ENCODE measurements around the gene MROH2A.
A peak's percentile ranks its signal among the peaks of the same experiment; 100 is the strongest.

Gene MROH2A

DNA sequence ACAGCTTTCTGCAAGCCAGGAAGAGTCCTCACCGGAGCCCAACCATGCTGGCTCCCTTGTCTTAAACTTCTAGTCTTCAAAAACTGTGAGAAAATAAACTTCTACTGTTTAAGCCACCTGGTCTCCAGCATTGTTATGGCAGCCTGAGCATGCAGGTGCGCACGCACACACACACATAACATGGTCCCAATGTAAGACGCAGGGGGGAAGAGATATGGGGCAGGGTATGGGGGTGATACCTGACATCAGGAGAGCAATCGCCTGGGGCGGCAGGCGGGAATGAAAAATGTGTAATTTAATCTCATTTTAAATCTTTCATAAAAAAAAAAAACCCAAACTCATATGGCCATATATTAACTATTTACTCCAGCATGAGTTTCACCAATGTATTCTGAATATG, 58.2 kb downstream of the MROH2A start:
- no peak for DNase-seq

DNA sequence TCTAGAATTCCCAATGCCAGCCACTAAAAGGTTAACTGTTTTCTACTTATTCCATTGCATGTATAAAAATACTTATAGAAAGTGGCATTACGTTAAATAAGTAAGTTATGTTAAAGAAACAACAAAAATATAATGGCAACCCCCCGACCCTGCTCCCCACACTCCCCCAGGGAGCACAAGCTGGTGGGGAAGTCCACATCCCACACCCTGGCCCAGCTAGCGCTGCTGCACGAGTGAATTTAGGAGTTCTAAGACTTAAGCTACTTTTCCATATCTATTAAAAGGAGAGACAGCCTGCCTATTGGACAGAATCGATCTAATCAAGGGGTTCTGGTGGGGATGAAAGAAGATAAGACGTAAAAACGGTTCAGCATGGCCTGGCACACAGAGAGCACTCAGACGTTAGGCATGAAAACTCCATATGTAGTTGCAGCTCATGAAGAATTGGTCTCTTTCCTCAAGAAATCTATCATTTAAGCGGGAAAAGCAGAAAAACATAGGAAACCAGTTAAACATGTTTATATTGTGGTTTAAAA, 59.6 kb downstream of the MROH2A start:
- no peak for DNase-seq

DNA sequence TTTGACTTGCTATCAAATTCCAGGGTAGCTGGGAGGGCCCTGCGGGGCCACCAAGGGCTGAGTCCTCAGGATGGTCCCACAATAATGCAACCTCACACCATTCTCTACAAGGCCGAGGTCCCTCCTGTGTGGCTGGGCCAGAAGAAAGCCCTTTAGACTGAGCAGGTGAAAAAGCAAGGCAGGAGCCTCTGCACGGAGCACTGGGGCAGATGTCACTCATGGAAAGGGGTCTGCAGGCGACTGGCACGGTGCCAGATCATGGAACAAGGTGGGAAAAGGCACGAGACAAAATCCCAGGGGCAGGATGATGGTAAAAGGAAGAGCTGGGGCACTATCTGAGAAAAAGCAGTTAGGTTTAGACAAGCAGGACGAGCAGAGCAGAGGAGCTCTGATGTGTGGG, 60.1 kb downstream of the MROH2A start:
- no peak for DNase-seq

DNA sequence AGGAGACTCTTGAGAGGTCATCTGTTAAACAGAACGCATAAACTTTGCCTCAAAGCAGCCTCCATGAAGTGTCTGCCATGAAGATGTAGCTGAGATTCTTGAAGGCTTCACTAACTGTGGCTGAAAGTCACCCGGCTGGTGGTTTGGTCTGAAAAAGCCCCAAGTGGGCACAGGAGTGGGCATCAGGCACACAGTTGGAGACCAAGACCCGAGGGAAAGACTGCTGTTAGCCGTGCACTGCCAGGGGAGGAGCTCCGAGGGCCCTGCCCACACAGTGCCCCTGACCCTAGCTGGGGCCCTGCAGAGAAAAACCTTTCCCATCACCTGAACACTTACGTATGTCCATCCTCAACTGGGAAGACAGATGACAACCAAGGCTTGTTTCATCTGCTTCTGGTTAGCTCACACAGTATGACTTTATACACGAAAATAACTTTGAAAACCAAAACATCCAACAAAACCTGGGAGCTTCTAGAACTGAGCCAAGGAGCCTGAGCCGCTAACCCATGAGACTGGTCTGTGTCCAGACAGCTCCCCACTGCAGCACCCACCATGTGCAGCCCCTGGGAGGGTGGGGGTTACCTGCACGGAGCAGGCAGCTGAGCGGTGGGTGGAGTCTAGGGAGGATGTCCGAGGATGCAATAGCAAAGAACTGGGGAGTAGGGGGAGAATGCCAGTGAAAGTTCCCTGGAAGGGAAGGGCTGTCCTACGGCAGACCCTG, 60.8 kb downstream of the MROH2A start:
- no peak for DNase-seq

DNA sequence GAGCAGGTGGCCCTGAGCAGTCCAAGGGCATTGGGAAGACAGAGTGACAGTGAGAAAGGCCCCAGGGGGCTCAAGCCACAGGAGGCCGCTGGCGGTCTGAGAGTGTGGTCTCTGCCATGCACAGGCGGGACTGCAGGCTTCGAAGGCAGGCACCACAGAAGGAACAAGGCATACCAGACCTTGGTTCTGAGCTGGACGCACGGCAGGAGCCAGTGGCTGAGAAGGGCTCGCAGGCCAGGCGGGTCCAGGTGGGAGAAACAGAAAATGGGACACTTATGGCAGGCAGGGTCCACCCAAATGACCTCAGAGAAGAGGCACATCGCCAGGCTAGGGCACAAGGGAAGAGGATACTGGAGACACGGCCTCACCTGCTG, 61.3 kb downstream of the MROH2A start:
- no peak for DNase-seq

DNA sequence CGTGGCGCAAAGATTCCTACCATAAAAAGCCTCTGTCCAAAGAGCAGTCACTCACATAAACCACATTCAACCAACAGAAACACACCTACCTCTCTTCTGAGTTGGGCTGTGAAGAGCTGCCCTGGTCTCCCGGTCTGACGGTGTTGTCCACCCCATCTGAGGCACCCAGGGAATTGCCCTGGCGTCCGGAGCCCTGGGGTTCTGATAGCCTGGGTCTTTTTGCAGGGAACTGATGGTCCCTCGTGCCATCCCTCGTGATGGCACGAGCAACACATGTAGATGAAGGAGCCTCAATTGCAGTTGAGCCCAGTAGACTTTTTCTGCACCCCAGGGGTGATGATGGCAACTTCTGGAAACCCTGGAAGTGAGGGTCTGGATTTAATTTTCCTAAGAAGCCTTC, 62.4 kb downstream of the MROH2A start:
- DNase-seq, result no peak

DNA sequence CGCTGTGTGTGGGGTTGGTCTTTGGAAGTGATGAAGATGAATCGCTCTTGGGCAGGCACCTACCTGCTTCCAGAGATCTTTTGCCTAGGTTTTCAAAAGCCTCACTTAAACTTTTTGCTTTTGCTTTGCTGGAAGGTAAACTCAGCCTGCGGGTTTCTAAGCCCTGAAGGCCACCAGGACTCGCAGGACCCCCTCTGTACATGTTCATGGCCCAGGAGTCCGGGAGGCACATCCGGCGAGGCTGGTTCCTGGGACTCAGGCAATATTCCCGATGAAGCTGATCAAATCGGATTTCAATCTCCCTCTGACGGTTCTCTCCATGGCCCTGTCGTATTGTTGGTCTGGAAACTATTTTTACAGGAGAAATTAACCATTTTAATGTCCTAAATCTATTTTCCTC, 63.1 kb downstream of the MROH2A start:
- DNase-seq, result no peak

DNA sequence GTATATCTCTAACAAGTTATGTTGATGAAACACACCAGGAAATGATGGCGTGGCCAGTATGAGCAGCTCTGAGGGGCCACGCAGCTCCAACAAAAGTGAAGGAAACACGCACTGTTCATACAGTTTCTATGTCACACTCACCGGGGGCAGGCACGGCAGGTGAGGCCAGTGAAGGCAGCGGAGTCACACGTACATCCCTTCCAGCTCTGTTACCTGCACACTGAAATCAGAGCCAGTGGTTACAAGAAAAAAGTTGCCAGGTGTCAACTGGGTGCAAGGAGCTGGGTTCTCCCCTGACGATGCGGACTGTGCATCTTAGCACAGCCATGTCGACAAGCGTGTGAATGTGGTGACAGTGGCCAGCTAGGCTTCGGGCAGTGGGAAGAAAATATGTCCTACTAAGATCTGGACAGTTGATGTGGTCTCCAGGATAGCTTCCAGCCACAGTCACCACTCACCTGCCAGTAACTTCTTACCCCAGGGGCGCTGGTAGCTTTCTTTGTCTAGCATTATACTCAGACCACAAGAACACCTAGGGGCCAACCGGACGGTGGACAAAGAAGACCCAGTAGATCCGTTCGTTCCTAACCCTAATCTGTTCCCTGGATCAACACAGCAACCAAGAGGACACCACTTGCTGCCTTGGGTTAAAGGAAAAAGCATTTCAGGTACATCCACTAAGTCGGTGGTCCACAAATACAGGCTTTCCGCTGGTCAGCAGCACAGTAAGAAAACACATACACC, 66.1 kb downstream of the MROH2A start:
- no peak for DNase-seq

DNA sequence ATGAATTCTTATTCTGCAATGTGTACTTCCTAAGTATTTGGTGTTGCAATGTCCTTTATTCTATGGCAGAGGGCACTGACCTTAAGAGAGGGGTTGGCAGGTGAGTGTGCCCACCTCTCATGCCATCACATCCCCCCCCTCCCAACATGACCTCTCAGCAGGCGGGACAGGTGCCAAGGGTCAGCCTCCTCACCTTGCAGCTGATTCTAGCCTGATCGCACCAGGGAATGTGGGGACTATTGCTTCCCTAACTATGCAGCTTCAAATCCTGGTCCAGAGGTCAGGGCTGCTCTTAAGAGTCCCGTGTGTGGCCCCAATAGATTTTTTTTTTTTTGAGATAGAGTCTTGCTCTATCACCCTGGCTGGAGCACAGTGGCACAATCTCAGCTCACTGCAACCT, 66.7 kb downstream of the MROH2A start:
- DNase-seq, result no peak

DNA sequence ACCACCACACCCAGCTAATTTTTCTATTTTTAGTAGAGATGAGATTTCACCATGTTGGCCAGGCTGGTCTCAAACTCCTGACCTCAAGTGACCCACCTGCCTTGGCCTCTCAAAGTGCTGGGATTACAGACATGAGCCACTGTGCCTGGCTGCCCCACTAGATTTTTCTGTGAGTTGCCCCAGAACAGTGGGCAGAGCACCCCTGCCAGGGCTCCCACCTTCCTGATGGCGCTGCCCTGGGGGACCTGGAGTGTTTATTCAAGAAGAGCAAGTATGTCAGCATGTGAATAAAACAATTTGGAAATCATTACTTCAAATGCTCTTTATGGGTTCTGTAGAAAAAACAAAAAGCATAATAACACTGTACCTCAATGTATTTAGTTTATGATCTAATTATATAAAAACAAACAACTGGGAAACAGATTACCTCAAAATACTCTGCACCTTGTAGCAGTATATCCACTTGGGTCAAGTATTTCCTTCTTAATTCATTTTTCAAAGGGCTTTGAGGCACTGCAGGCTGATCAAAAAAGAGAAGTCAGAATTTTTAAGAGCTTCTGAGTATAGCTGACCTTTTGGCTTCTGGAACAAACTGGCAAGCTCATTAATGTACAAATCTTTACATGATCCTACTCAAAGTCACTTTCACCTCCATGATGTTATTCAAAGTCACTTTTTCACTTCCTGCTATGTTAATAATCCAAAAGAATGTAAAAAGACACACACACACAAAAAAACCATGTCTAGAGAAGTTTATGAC, 67.4 kb downstream of the MROH2A start:
- DNase-seq, result no peak

DNA sequence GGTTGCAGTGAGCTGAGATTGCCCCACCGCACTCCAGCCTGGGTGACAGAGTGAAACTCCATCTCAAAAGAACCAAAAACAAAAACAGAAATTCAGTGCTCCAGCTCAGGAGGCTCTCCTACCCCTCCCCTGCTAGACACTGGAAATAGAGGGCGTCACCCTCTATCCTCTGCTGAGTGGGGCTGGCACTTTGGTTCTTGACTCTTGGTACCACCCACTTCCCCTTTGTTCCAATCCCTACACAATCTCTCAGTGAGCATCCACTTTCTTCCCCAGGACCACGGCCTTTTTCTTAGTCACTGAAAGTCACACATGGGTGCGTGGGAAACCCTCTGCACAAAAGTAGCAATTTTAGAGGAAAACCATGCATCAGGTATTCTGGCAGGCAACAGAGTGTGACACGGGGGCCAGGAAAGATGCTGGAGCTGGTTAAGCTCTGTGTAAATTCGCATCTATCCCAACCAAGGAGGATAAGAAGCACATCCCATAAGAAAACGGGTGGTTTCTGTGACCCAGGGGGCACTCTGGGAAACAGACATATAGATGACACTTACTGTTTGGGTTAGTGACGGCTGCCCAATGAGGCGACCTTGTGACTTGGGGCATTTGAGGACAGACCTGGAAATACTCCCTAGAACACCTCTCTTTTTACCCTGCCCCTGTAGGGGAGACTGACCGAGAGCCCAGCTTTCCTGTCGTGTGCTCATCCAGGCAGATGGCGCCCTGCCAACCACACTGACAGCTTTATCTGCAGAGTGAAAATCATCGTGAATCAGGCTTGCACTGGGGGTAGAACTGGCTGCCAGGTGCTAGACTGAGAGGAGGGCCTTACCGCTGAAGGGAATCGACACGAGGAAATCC, 68.5 kb downstream of the MROH2A start:
- no peak for DNase-seq

DNA sequence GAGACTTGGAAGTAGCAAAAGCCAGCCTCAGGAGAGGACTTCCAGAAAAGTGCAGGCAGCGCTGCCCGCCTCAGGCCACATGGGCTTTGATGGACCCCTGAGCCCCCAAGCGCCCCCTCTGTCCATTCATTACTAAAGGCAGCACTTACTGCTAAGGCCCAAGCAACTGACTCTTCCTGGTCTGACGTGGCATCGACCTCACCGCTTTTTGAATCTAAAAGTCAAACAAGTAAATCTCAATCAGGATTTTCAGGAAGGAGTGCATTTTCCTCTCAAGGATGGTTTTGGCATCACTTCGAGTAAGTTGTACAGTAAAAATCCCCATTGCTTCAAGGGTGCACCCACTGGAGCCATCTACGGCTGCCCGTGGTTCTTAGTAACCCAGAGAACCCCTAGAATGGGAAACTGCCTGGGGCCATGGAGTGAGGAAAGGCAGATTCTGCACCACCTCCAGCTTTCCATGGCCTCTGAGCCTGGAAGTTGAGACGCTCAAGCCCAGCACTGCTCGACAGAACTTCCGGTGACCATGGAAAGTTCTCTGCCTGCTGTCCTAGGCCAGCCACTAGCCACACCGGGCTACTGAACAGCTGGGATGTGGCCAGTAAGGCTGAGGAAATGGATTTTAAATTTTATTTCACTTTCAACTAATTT, 69.2 kb downstream of the MROH2A start:
- no peak for DNase-seq

DNA sequence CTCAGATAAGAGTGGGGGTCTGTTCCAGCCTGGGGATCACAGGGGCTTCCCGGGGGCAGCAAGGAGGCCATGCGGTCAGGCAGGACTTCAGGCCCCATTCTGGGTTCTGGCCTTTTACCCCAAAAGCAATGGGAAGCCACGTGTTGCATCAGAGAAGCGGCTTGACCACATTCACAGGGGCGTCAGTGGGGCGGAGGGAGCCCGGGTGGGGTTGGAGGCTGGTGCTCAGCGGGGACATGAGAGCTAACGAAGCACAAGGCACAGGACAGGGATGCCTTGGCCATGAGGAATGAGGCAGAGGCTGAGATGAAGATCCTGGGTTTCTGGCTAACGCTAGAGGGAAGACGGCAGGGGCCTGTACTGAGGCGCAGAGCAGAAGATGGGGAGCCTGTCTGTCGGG, 70.1 kb downstream of the MROH2A start:
- DNase-seq, result no peak

DNA sequence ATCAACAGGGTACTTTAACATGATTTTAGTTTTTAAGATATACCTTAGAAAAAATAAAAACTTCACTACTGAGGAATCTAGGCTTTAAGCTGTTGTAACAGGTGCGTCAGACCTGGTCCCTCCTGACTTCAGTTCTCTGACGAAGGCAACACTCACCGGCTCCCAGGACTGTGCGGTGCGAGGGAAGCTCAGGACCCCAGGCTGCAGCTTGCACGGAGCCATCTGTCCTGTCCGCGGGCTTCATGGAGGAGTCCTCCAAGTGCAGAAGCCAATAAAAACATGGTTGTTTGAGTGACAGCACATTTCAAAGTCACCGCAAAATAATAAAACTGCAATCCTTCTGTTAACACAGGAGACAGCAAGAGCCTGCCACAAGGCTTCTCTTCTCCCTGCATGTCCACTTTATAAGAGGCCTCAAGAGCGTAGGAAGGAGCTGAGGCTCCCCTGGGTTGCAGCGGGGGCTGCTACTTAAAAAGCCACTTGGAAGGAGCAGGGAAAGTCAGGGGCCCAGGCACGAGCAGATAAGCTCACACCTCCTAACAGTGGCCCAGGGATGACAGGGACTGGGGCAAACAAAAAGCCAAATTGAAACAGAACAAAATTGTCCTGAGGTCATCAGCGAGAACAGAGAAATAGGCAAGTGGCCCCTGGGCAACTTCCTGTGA, 71.6 kb downstream of the MROH2A start:
- no peak for DNase-seq

DNA sequence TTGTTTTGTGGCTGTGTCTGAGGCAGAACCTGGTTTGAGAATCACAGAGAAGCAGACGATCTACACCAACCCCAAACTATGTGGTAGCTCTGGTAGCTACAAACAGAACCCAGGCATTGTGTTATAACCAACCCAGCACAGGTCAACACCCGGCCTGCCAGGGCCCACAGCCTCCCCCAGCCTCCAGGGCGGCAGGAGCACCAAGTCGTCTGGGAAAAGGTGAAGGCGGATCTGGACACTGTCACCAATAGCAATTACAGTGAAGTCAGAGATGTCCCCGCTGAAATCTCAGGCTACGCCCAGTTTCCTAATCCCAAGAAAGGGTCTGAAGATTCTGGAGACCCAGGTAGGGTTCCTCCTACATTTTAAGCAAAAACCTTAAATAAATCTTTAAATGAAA, 72.6 kb downstream of the MROH2A start:
- DNase-seq, result no peak

DNA sequence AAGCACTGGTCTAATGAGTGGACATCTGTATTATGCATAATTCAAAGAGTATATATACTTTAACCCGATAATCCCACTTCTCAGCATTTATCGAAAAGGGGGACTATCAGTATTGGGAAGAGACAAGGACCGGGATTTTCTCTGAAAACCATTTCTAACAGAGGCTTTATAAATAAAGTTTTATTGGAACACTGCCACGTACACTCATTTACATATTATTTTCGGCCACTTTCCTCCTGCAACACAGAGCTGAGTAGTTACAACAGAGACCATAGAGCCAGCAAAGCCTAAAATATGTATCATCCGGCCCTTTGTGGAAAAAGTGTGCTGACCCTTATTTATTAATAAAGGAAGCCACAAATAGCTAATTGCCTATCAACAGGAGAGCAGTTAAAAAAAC, 73.0 kb downstream of the MROH2A start:
- DNase-seq, result no peak

DNA sequence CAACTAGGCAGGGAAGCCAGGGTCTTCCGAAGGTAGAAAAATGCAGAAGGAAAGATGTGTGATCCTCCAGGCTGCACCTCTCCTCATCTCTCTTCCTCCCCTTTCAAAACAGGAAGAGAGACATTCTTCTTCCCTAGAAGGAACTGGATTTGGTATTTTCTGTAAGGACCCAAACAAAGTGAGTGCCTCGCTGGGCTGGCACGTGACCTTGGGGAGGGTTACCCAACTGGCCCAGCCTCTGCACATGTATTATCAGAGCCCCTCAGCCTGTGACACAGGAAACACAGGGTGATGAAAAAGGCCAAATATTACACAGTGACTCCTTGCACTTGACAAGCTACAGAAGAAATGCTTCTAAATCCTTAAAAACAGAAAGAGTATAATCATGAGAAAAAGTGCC, 73.9 kb downstream of the MROH2A start:
- no peak for DNase-seq

DNA sequence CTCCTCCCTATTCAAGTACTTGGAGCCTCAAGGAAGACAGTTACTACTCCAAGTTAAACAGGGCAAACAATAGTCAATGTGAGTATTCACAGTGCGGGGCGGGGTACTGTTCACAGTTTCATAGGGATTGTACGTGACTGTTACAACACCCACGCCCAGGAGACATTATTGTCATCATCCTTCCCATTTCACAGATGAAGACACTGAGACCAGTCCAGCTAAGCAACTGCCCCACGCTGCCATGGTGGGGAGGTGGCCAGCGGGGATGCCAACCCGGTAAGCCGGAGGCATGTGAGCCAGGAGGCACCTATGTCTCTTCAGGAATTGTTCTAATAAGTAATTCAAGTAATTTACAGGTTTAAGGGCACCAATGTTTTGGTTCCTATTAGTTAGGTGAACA, 75.2 kb downstream of the MROH2A start:
- no peak for DNase-seq

DNA sequence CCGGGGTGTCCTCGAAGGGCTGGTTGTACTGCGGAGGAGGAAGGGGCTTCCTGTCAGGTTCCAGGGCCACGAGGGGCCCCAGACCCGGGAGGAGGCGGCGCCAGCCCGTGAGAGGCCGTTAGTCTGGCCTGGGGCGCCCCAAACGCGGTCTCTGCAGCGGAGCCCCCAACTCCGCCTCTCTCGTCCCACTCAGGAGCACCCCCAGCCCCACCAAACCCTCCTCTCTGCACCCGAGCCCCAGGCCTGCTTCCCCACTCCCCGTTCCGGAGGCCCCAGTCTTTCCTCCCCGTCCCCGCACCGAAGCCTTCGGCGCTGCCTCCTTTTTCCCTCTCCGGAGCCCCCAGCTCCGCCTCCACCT, 75.7 kb downstream of the MROH2A start:
- no peak for DNase-seq

DNA sequence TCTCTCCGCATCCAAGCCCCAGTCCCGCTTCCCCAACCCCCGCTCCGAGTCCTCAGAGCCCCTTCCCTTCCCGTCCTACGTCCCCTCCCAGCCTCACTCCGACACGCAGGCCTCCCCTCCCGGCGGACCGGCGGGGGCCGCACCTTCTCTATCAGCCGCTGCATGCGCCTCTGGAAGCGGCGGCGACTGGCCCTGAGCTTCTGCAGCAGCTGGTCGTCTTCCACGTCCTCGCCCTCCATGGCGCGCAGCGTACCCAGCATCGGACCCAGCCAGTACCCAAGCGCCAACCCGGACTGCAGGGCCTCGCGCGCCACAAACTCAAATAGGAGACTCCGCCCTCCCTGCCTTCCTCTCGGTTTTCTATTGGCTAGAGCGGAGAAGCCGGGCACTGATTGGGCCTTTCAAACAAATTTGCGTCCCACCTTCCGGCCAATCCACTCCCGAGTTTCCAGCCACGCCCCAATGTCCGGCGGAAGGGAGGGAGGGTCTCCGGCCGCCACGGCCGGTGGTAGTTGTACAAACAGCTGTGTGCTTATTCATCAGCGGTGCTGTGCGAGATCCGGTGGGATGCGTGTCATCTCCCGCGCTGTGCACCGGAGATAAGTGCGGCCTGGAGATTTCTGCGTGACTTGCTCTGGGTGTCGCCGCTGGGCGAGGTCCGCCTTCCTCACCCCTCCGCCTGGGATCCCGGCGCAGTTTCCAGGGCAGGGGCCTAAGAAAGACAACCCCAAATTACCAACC, 76.3 kb downstream of the MROH2A start, which contains the start of gene HJURP:
HJURP (minus strand) TSS at position 295 of the 741 bp plus-strand sequence; CDS start at position 260, 35 bp downstream.
- DNase-seq, result peak; percentile 91

DNA sequence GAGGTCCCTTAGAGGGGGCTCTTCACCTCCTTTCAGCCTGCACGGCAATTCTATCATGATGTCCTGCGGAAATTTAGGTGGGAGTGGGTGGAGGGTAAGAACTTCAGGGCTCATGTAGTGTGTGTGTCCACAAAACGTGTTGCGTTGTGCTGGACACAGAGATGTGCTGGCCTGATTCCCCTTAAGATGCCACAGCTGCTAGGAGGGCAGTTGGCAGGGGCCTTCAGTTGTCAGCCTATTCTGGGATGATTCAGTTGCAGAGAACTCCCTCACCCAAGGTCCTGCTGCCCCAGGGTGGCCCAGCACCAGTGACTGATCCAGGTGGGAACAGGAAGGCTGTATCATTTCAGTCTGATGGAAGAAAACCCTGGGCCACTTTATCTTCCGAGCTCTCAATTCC, 77.2 kb downstream of the MROH2A start:
- DNase-seq, result no peak

Data from NCI-H1694 (cell line).